Stomach smooth muscle (tissue), 2 donors: ENCODE measurements around the gene NOL4L.

Experiments
- H3K27ac ChIP-seq: one replicate; pipeline ENCODE4 v1.7.0; 2013; ENCODE audit warnings: mild to moderate bottlenecking, low read length, inconsistent platforms
- H3K27me3 ChIP-seq, 2 donors: one replicate each; pipeline ENCODE4 v1.7.0; 2013; ENCODE audit warnings: low read length in 2 of 2; ENCODE audit not compliant: insufficient read depth in 2 of 2, control insufficient read depth in 1 of 2
- H3K36me3 ChIP-seq, 2 donors: one replicate each; pipeline ENCODE4 v1.7.0; 2013; ENCODE audit warnings: low read length in 2 of 2; ENCODE audit not compliant: control insufficient read depth in 2 of 2, insufficient read depth in 2 of 2
- H3K4me1 ChIP-seq: one replicate; pipeline ENCODE4 v1.7.0; 2013; ENCODE audit warnings: low read length; ENCODE audit not compliant: control insufficient read depth, insufficient read depth
- H3K4me3 ChIP-seq, 2 donors: one replicate each; pipeline ENCODE4 v1.7.0; 2013; ENCODE audit warnings: low read length in 2 of 2
- H3K9ac ChIP-seq, 2 donors: one replicate each; pipeline ENCODE4 v1.7.0; 2013; ENCODE audit warnings: low read length in 2 of 2, mild to moderate bottlenecking in 1 of 2
- H3K9me3 ChIP-seq, 2 donors: one replicate each; pipeline ENCODE4 v1.7.0; 2013; ENCODE audit warnings: low read length in 2 of 2; ENCODE audit not compliant: control insufficient read depth in 2 of 2
- donor health status: healthy.
- donor health status: Pancreatic carcinoma.

The NOL4L gene

GRCh38 chr20:32519381-32519730 lies 65.8 kb downstream of the NOL4L start:
- H3K27me3 ChIP-seq = no peaks in the 10 kb centered on the region
- no peak overlapping the region for H3K4me3 ChIP-seq
- peaks cover 15% of the 10 kb centered on the region for H3K4me1 ChIP-seq
- no peak overlapping the region for H3K9ac ChIP-seq
- H3K36me3 ChIP-seq = no peaks in the 10 kb centered on the region
- no peak overlapping the region for H3K27ac ChIP-seq
- H3K9me3 ChIP-seq = no peaks in the 10 kb centered on the region

- Histone ChIP-seq H3K4me1 (peaks cover 15% of the 10 kb centered on the region), H3K27ac (no peak overlapping the region), H3K27me3 (no peaks in the 10 kb centered on the region), H3K9ac (no peak overlapping the region), H3K9me3 (no peaks in the 10 kb centered on the region), H3K36me3 (no peaks in the 10 kb centered on the region), H3K4me3 (no peak overlapping the region)
Observed at GRCh38 chr20:32518593-32519380, 66.3 kb downstream of the NOL4L start.

GRCh38 chr20:32517914-32518592 lies 67.1 kb downstream of the NOL4L start:
- Histone ChIP-seq H3K4me3 (no peak overlapping the region), H3K27ac (no peak overlapping the region), H3K9me3 (no peaks in the 10 kb centered on the region), H3K27me3 (no peaks in the 10 kb centered on the region), H3K36me3 (no peaks in the 10 kb centered on the region), H3K9ac (no peak overlapping the region), H3K4me1 (peaks cover 15% of the 10 kb centered on the region)

- no peak overlapping the region for H3K9ac ChIP-seq
- no peaks in the 10 kb centered on the region for H3K36me3 ChIP-seq
- no peak overlapping the region for H3K4me3 ChIP-seq
- H3K9me3 ChIP-seq = no peaks in the 10 kb centered on the region
- H3K27ac ChIP-seq = no peak overlapping the region
- peaks cover 15% of the 10 kb centered on the region for H3K4me1 ChIP-seq
- H3K27me3 ChIP-seq = no peaks in the 10 kb centered on the region
Observed at GRCh38 chr20:32517518-32517873, 67.6 kb downstream of the NOL4L start.

- H3K9ac ChIP-seq = no peak overlapping the region
- no peaks in the 10 kb centered on the region for H3K27me3 ChIP-seq
- H3K4me3 ChIP-seq = no peak overlapping the region
- no peaks in the 10 kb centered on the region for H3K36me3 ChIP-seq
- no peak overlapping the region for H3K27ac ChIP-seq
- peaks cover 15% of the 10 kb centered on the region for H3K4me1 ChIP-seq
- no peaks in the 10 kb centered on the region for H3K9me3 ChIP-seq
Observed at GRCh38 chr20:32516583-32517517, 68.3 kb downstream of the NOL4L start.

GRCh38 chr20:32515631-32516101 lies 69.5 kb downstream of the NOL4L start:
- H3K4me1 ChIP-seq = peaks cover 15% of the 10 kb centered on the region
- no peaks in the 10 kb centered on the region for H3K27me3 ChIP-seq
- no peaks in the 10 kb centered on the region for H3K9me3 ChIP-seq
- H3K36me3 ChIP-seq = no peaks in the 10 kb centered on the region
- H3K27ac ChIP-seq = no peak overlapping the region
- no peak overlapping the region for H3K9ac ChIP-seq
- no peak overlapping the region for H3K4me3 ChIP-seq

GRCh38 chr20:32514760-32515159 lies 70.4 kb downstream of the NOL4L start:
- peaks cover 15% of the 10 kb centered on the region for H3K4me1 ChIP-seq
- H3K9ac ChIP-seq = no peak overlapping the region
- no peaks in the 10 kb centered on the region for H3K36me3 ChIP-seq
- no peak overlapping the region for H3K4me3 ChIP-seq
- H3K27me3 ChIP-seq = no peaks in the 10 kb centered on the region
- H3K27ac ChIP-seq = no peak overlapping the region
- no peaks in the 10 kb centered on the region for H3K9me3 ChIP-seq

GRCh38 chr20:32513031-32513866 lies 71.9 kb downstream of the NOL4L start:
- no peaks in the 10 kb centered on the region for H3K36me3 ChIP-seq
- H3K4me1 ChIP-seq = peaks cover 14% of the 10 kb centered on the region
- no peak overlapping the region for H3K4me3 ChIP-seq
- H3K27ac ChIP-seq = no peak overlapping the region
- no peaks in the 10 kb centered on the region for H3K9me3 ChIP-seq
- no peaks in the 10 kb centered on the region for H3K27me3 ChIP-seq
- no peak overlapping the region for H3K9ac ChIP-seq

- H3K4me3 ChIP-seq = no peak overlapping the region
- peaks cover 6% of the 10 kb centered on the region for H3K4me1 ChIP-seq
- H3K9ac ChIP-seq = no peak overlapping the region
- H3K36me3 ChIP-seq = no peaks in the 10 kb centered on the region
- no peaks in the 10 kb centered on the region for H3K9me3 ChIP-seq
- H3K27ac ChIP-seq = no peak overlapping the region
- no peaks in the 10 kb centered on the region for H3K27me3 ChIP-seq
Observed at GRCh38 chr20:32512047-32512385, 73.1 kb downstream of the NOL4L start.
